Measurements from ENCODE around the gene SPC24. TPM values are rescaled to one million over a fixed set of nuclear protein-coding genes. Genes with fewer than 3 reads are reported as not detected.
"Not testable (repeated sequence)": the region's sequence is repeated elsewhere in the genome, so short reads cannot be mapped to it uniquely, and the experiment has no call there.

Gene SPC24
- total RNA-seq, 1 donor from 2014 or later = 33.1 TPM

DNA sequence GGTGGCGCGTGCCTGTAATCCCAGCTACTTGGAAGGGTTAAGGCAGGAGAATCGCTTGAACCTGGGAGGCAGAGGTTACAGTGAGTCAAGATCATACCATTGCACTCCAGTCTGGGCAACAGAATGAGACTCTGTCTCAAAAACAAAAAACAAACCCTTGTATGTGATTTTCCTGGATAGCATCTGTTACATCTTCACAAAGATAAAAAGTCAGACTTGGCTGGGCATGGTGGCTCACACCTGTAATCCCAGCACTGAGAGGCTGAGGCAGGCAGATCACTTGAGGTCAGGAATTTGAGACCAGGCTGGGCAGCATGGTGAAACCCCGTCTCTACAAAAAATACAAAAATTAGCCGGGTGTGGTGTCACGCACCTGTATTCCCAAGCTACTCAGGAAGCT is 58.2 kb downstream of the SPC24 start:
- intact Hi-C loops (cut with micrococcal nuclease) = loop anchor here (5.0 to 10.0 kb wide), 3 partner anchors 285 to 993 kb away; partner anchors contain the start of genes ANGPTL6, EPOR, ILF3 and PPAN
- not testable (repeated sequence) for DNase-seq, H3K9me3 Mint-ChIP-seq, H3K27me3 Mint-ChIP-seq, H3K4me3 Mint-ChIP-seq
- peak overlapping the region; percentile 89 for H3K27ac Mint-ChIP-seq
- H3K36me3 Mint-ChIP-seq (ENCODE audit: low read depth) = peaks cover 67% of the 10 kb centered on the region
- H3K4me1 Mint-ChIP-seq = peaks cover 48% of the 10 kb centered on the region

DNA sequence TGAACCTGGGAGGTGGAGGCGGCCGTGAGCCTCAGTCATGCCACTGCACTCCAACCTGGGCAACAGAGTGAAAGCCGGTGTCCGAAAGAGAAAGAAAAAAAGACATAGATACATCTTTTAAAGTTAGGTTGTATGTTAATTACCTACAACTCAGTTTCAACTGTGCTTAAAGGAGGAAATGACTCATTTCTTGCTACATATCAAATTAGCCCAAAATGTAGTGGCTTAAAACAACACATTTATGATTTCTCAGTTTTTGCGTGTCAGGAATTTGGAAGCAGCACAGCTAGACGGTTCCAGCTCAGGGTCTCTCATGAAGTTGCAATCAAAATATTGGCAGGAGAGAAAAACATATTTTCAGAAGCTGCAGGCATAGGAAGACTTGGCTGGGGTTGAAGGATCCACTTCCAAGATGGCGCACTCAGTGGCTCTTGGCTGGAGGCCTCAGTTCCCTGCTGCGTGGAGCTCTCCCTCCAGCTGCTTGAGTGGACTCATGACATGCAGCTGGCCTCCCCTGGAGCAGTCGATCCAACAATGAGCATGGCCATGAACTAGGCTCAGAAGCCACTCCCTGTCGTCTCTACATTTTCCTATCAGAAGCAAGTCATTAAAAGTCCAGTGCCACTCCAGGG is 59.3 kb downstream of the SPC24 start:
- peaks cover 51% of the 10 kb centered on the region for H3K4me1 Mint-ChIP-seq
- H3K27me3 Mint-ChIP-seq = no peaks in the 10 kb centered on the region
- peaks cover 4% of the 10 kb centered on the region for H3K9me3 Mint-ChIP-seq
- peak; percentile 85 for DNase-seq
- H3K27ac Mint-ChIP-seq = peak overlapping the region; percentile 89
- peak overlapping the region; percentile 79 for H3K4me3 Mint-ChIP-seq
- intact Hi-C loops (cut with micrococcal nuclease) = loop anchor here (5.0 to 10.0 kb wide), 3 partner anchors 286 to 992 kb away; partner anchors contain the start of genes ANGPTL6, EPOR, ILF3 and PPAN
- H3K36me3 Mint-ChIP-seq (ENCODE audit: low read depth) = peaks cover 72% of the 10 kb centered on the region

Other genes starting within 250 kb of the SPC24 start
- 21.7 and 23.2 TPM in 2 replicates for gene YIPF2, start 227.1 kb downstream of the SPC24 start, total RNA-seq
- 18.4 and 19.8 TPM in 2 replicates for gene TIMM29, start 227.0 kb downstream of the SPC24 start, total RNA-seq
- 158 and 165 TPM in 2 replicates for gene SMARCA4, start 194.8 kb downstream of the SPC24 start, total RNA-seq
- 121 and 129 TPM in 2 replicates for gene LDLR, start 66.3 kb downstream of the SPC24 start, total RNA-seq
- gene KANK2, start 41.8 kb upstream of the SPC24 start, total RNA-seq = 3.0 and 3.3 TPM in 2 replicates
- not detected in 2 replicates for gene ANGPTL8, start 83.8 kb upstream of the SPC24 start, total RNA-seq
- 1.2 and 2.2 TPM in 2 replicates for gene DOCK6, start 106.7 kb upstream of the SPC24 start, total RNA-seq
- not detected in 2 replicates for gene TSPAN16, start 140.4 kb upstream of the SPC24 start, total RNA-seq
- 5.7 and 6.8 TPM in 2 replicates for gene RAB3D, start 183.9 kb upstream of the SPC24 start, total RNA-seq
- 29.9 and 34.2 TPM in 2 replicates for gene TMEM205, start 190.5 kb upstream of the SPC24 start, total RNA-seq
- 11.7 and 14.8 TPM in 2 replicates for gene CCDC159, start 190.7 kb upstream of the SPC24 start, total RNA-seq
- gene PLPPR2, start 199.7 kb upstream of the SPC24 start, total RNA-seq = 2.3 TPM in 2 replicates
- gene SWSAP1, start 218.9 kb upstream of the SPC24 start, total RNA-seq = 2.3 and 2.6 TPM in 2 replicates
- gene EPOR, start 228.5 kb upstream of the SPC24 start, total RNA-seq = 7.2 and 7.7 TPM in 2 replicates